ENCODE data around the gene POLR2B.

DNA sequence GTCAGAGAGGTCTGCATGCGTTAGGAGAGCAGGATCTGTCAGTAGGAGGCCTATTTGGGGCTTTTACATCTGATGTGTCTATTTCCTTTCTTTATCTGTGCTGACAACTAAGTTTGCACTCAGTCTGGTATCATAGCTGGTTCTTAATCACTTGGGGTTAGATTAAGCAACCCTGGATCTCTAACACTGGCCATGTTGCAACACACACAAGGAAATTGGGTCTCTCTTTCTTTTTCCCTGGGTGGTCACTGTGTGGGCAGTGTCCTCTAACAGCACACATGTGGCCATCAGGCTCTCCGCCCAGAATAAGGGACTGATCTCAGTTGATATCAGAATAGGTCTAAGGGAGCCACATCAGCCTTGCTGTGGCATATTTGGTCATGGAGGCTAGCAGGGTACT lies 92.6 kb downstream of the POLR2B start:
- TF ChIP-seq ZNF274 (IDR thresholded peaks at IDR 0.05; ENCODE audit: low read depth, low read length) = no peak
- no peak for TF ChIP-seq SUZ12 (IDR thresholded peaks at IDR 0.05; ENCODE audit: extremely low read depth, insufficient read depth, insufficient read length)
- TF ChIP-seq YY1 (IDR thresholded peaks at IDR 0.05; ENCODE audit: insufficient read depth, insufficient read length) = no peak
